Fibroblast of lung (primary cell): ENCODE results near the gene PIWIL4.

Source experiments
- EZH2 ChIP-seq: IDR thresholded peaks from 2 replicates; pipeline ENCODE4 v1.5.1; 2012; ENCODE audit warnings: low read length, control low read depth, mild to moderate bottlenecking; ENCODE audit errors: missing control alignments
- TF ChIP-seq, protein P1 (sequence below), 2 donors: IDR thresholded peaks in 1 of 2; conservative IDR thresholded peaks in 1 of 2; 1 replicate in 1 of 2; 2 replicates in 1 of 2; pipeline ENCODE4 v1.5.1; 2011 to 2012; ENCODE audit warnings: low read length in 2 of 2, control low read depth in 1 of 2, inconsistent platforms in 1 of 2, low read depth in 1 of 2, mild to moderate bottlenecking in 1 of 2

GRCh38 chr11:94567181-94567670, at the start of gene PIWIL4:
- TF ChIP-seq, protein P1, sequence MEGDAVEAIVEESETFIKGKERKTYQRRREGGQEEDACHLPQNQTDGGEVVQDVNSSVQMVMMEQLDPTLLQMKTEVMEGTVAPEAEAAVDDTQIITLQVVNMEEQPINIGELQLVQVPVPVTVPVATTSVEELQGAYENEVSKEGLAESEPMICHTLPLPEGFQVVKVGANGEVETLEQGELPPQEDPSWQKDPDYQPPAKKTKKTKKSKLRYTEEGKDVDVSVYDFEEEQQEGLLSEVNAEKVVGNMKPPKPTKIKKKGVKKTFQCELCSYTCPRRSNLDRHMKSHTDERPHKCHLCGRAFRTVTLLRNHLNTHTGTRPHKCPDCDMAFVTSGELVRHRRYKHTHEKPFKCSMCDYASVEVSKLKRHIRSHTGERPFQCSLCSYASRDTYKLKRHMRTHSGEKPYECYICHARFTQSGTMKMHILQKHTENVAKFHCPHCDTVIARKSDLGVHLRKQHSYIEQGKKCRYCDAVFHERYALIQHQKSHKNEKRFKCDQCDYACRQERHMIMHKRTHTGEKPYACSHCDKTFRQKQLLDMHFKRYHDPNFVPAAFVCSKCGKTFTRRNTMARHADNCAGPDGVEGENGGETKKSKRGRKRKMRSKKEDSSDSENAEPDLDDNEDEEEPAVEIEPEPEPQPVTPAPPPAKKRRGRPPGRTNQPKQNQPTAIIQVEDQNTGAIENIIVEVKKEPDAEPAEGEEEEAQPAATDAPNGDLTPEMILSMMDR (conservative IDR thresholded peaks at IDR 0.05 in 1 of 2, IDR thresholded peaks at IDR 0.05 in 1 of 2; ENCODE audit: low read depth in 1 of 2, low read length in 2 of 2): no peak
- TF ChIP-seq EZH2: no peak
